Transverse colon (tissue), 4 donors: ENCODE results near the gene PPIG.

Experiments used
- CTCF ChIP-seq, 5 experiments: fragments of 200-600 bp in 3 of 5; fragments of 450-650 bp in 2 of 5; sonication (generic) in 3 of 5; IDR thresholded peaks; 1 replicate in 2 of 5; 2 replicates in 3 of 5; pipeline ENCODE4 v1.5.1; 2016 to 2017; ENCODE audit warnings: antibody characterized with exemption in 5 of 5, inconsistent platforms in 3 of 5, mild to moderate bottlenecking in 2 of 5, moderate library complexity in 1 of 5
- POLR2AphosphoS5 ChIP-seq, 3 donors: sonication (generic); formaldehyde crosslinking; IDR thresholded peaks; one replicate each; pipeline ENCODE4 v1.6.1; 2016; ENCODE audit warnings: antibody characterized with exemption in 3 of 3

- TF ChIP-seq POLR2AphosphoS5 (IDR thresholded peaks at IDR 0.05) (no peak), CTCF (IDR thresholded peaks at IDR 0.05) (no peak)
These were observed 57.3 kb downstream of the PPIG start for GRCh38 chr2:169641464-169641863.
